ENCODE measurements around the gene RBM4B. TPM values are rescaled to one million over a fixed set of nuclear protein-coding genes. Genes with fewer than 3 reads are reported as not detected.
"Not testable (repeated sequence)": the region's sequence is repeated elsewhere in the genome, so short reads cannot be mapped to it uniquely, and the experiment has no call there.

RBM4B gene
- total RNA-seq, 4 donors from 2014 or later = 4.5 to 11.7 (median 6.5) TPM

GRCh38 chr11:66646828-66647227 lies 30.9 kb downstream of the RBM4B start:
- TF ChIP-seq POLR2A (IDR thresholded peaks at IDR 0.05) = no peak
- TF ChIP-seq CTCF (IDR thresholded peaks at IDR 0.05 in 4 of 5, conservative IDR thresholded peaks at IDR 0.05 in 1 of 5) = no peak
- H3K4me3 ChIP-seq = no peak overlapping the region
- H3K4me1 ChIP-seq = peaks cover 47 to 51% of the 10 kb centered on the region in 2 donors
- in situ Hi-C loops (cut with MboI; ENCODE audit: low sequenced_read_pairs in 4 of 4) (no loop called here), intact Hi-C loops (cut with DNase I; ENCODE audit: low total_unique reads) (no loop called here)
- H3K36me3 ChIP-seq = peaks cover 0 to 52% of the 10 kb centered on the region in 2 donors
- H3K27ac ChIP-seq = peak overlapping the region in 1 of 4 donors; percentile 19
- H3K27me3 ChIP-seq = no peaks in the 10 kb centered on the region
- ATAC-seq (no peak), DNase-seq (no peak)
- no peaks in the 10 kb centered on the region for H3K9me3 ChIP-seq

GRCh38 chr11:66643745-66644437 lies 33.8 kb downstream of the RBM4B start:
- Histone ChIP-seq H3K27ac (peak overlapping the region in 1 of 4 donors; percentile 5), H3K4me1 (peaks cover 73 to 77% of the 10 kb centered on the region in 2 donors), H3K36me3 (peaks cover 0 to 61% of the 10 kb centered on the region in 2 donors), H3K27me3 (no peaks in the 10 kb centered on the region), H3K4me3 (peak overlapping the region; percentile 14 to 90 (median 28)), H3K9me3 (no peaks in the 10 kb centered on the region)
- intact Hi-C loops (cut with DNase I; ENCODE audit: low total_unique reads) (no loop called here), in situ Hi-C loops (cut with MboI; ENCODE audit: low sequenced_read_pairs in 4 of 4) (no loop called here)
- ATAC-seq (no peak), DNase-seq (no peak)
- TF ChIP-seq POLR2A (IDR thresholded peaks at IDR 0.05) = no peak
- TF ChIP-seq CTCF (IDR thresholded peaks at IDR 0.05 in 4 of 5, conservative IDR thresholded peaks at IDR 0.05 in 1 of 5) = no peak

GRCh38 chr11:66641834-66642233 lies 35.9 kb downstream of the RBM4B start:
- in situ Hi-C loops (cut with MboI; ENCODE audit: low sequenced_read_pairs in 4 of 4) = no loop called here
- intact Hi-C loops (cut with DNase I; ENCODE audit: low total_unique reads) = no loop called here
- Histone ChIP-seq H3K27me3 (no peaks in the 10 kb centered on the region), H3K27ac (peak overlapping the region; percentile 90 to 94 (median 92)), H3K4me3 (peak overlapping the region; percentile 26 to 90 (median 84)), H3K4me1 (peaks cover 83 to 85% of the 10 kb centered on the region in 2 donors), H3K36me3 (peaks cover 0 to 44% of the 10 kb centered on the region in 2 donors), H3K9me3 (no peaks in the 10 kb centered on the region)
- no peak for DNase-seq
- no peak for TF ChIP-seq CTCF (IDR thresholded peaks at IDR 0.05 in 4 of 5, conservative IDR thresholded peaks at IDR 0.05 in 1 of 5)
- no peak for TF ChIP-seq POLR2A (IDR thresholded peaks at IDR 0.05)
- no peak for ATAC-seq

- peak overlapping the region; percentile 90 to 94 (median 92) for H3K27ac ChIP-seq
- H3K36me3 ChIP-seq = peaks cover 0 to 25% of the 10 kb centered on the region in 2 donors
- intact Hi-C loops (cut with DNase I; ENCODE audit: low total_unique reads) = loop anchor here (5.0 kb wide), 1 partner anchor 173 kb away; the partner anchor contains the start of gene PELI3
Measured at GRCh38 chr11:66639814-66640340, 37.8 kb downstream of the RBM4B start.

GRCh38 chr11:66639066-66639813 lies 38.4 kb downstream of the RBM4B start:
- H3K4me3 ChIP-seq = peak overlapping the region; percentile 73 to 90 (median 84)
- H3K36me3 ChIP-seq = peaks cover 0 to 18% of the 10 kb centered on the region in 2 donors
- in situ Hi-C loops (cut with MboI; ENCODE audit: low sequenced_read_pairs in 4 of 4) (no loop called here), intact Hi-C loops (cut with DNase I; ENCODE audit: low total_unique reads) (loop anchor here (5.0 kb wide), 1 partner anchor 172 kb away; the partner anchor contains the start of gene PELI3)
- H3K9me3 ChIP-seq = no peaks in the 10 kb centered on the region
- no peak for DNase-seq
- no peak for TF ChIP-seq CTCF (IDR thresholded peaks at IDR 0.05 in 4 of 5, conservative IDR thresholded peaks at IDR 0.05 in 1 of 5)
- no peak for TF ChIP-seq POLR2A (IDR thresholded peaks at IDR 0.05)
- no peaks in the 10 kb centered on the region for H3K27me3 ChIP-seq
- H3K4me1 ChIP-seq = peaks cover 57 to 64% of the 10 kb centered on the region in 2 donors
- peak in 1 of 2 donors; percentile 7 for ATAC-seq
- H3K27ac ChIP-seq = peak overlapping the region; percentile 90 to 94 (median 92)

More at GRCh38 chr11:66639814-66640340, 37.8 kb downstream of the RBM4B start:
- in situ Hi-C loops (cut with MboI; ENCODE audit: low sequenced_read_pairs in 4 of 4); DNase-seq; H3K27me3 ChIP-seq; ATAC-seq; H3K9me3 ChIP-seq: not testable (repeated sequence)
- Histone ChIP-seq H3K4me1 (peaks cover 64 to 71% of the 10 kb centered on the region in 2 donors), H3K4me3 (peak overlapping the region; percentile 26 to 90 (median 84))
